ENCODE results near the gene BCOR.

Gene BCOR

GRCh38 chrX:40040686-40041461, 56.9 kb downstream of the BCOR start:
- intact Hi-C loops (cut with micrococcal nuclease) = no loop called here
- Mint-ChIP-seq H3K27ac (no peak overlapping the region), H3K4me1 (ENCODE audit: low read depth) (peaks cover 6% of the 10 kb centered on the region), H3K9me3 (no peaks in the 10 kb centered on the region), H3K36me3 (ENCODE audit: low read depth) (no peaks in the 10 kb centered on the region), H3K4me3 (no peak overlapping the region), H3K27me3 (peaks cover 7% of the 10 kb centered on the region)

DNA sequence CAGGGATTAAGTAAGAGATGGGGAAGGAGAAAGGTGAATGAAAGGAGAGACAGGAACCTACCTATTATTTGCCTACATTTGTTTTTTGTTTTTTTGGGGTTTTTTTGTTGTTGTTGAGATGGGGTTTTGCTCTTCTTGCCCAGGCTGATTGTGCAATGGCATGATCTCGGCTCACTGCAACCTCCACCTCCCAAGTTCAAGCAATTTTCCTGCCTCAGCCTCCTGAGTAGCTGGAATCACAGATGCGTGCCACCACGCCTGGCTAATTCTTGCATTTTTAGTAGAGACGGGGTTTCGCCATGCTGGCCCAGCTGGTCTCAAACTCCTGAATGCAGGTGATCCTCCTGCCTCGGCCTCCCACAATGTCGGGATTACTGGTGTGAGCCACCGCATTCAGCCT, 57.9 kb downstream of the BCOR start:
- Mint-ChIP-seq H3K9me3 (no peaks in the 10 kb centered on the region), H3K36me3 (ENCODE audit: low read depth) (no peaks in the 10 kb centered on the region), H3K27me3 (peaks cover 7% of the 10 kb centered on the region), H3K4me3 (no peak overlapping the region), H3K4me1 (ENCODE audit: low read depth) (peaks cover 6% of the 10 kb centered on the region), H3K27ac (no peak overlapping the region)
- intact Hi-C loops (cut with micrococcal nuclease) = no loop called here

DNA sequence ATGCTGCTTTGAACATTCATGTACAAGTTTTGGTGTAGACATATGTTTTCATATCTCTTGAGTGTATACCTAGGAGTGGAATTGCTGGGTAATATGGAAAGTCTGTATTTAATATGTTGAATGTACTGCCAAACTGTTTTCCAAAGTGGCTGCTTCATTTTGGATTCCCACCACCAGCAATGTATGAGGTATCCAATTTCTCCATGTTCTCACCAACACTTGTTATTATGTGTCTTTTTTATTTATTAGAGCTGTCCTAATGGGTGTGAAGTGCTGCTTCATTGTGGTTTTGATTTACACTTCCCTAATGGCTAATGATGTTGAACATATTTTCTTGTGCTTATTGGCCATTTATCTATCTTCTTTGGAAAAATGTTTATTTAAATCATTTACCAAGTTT, 60.4 kb downstream of the BCOR start:
- no peak overlapping the region for H3K4me3 Mint-ChIP-seq
- H3K4me1 Mint-ChIP-seq (ENCODE audit: low read depth) = peaks cover 6% of the 10 kb centered on the region
- peaks cover 7% of the 10 kb centered on the region for H3K27me3 Mint-ChIP-seq
- H3K27ac Mint-ChIP-seq = no peak overlapping the region
- no peaks in the 10 kb centered on the region for H3K36me3 Mint-ChIP-seq (ENCODE audit: low read depth)
- intact Hi-C loops (cut with micrococcal nuclease) = no loop called here
- H3K9me3 Mint-ChIP-seq = no peaks in the 10 kb centered on the region

GRCh38 chrX:40035726-40036125, 62.0 kb downstream of the BCOR start:
- peaks cover 2% of the 10 kb centered on the region for H3K4me1 Mint-ChIP-seq (ENCODE audit: low read depth)
- no peaks in the 10 kb centered on the region for H3K36me3 Mint-ChIP-seq (ENCODE audit: low read depth)
- intact Hi-C loops (cut with micrococcal nuclease) = no loop called here
- H3K27me3 Mint-ChIP-seq = peaks cover 1% of the 10 kb centered on the region
- no peak overlapping the region for H3K27ac Mint-ChIP-seq
- no peak overlapping the region for H3K4me3 Mint-ChIP-seq
- no peaks in the 10 kb centered on the region for H3K9me3 Mint-ChIP-seq

GRCh38 chrX:40031911-40032310, 65.8 kb downstream of the BCOR start:
- Mint-ChIP-seq H3K36me3 (ENCODE audit: low read depth) (no peaks in the 10 kb centered on the region), H3K9me3 (no peaks in the 10 kb centered on the region), H3K27ac (no peak overlapping the region), H3K27me3 (peaks cover 13% of the 10 kb centered on the region), H3K4me3 (no peak overlapping the region), H3K4me1 (ENCODE audit: low read depth) (no peaks in the 10 kb centered on the region)
- intact Hi-C loops (cut with micrococcal nuclease) = no loop called here

DNA sequence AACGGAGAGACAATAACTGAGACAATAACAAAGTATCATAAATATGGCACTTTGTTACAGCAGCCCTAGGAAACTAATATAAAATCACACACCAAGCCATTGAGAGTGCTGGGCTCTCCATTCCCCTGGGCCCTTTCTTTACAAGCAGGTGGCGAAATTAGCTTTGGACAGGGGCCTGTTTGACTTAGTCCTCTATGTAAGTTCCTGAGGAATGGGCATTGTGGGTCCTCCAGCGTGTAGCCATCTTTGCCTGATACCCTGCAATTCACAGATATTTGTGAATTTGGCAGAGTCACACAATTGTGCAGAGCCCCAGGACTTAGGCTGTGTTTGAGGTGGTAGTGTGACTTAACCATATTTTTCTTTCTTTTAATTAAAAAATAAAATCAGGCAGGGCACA, 67.6 kb downstream of the BCOR start:
- no peaks in the 10 kb centered on the region for H3K4me1 Mint-ChIP-seq (ENCODE audit: low read depth)
- H3K9me3 Mint-ChIP-seq = no peaks in the 10 kb centered on the region
- no peak overlapping the region for H3K27ac Mint-ChIP-seq
- H3K27me3 Mint-ChIP-seq = peaks cover 18% of the 10 kb centered on the region
- H3K4me3 Mint-ChIP-seq = no peak overlapping the region
- intact Hi-C loops (cut with micrococcal nuclease) = no loop called here
- no peaks in the 10 kb centered on the region for H3K36me3 Mint-ChIP-seq (ENCODE audit: low read depth)

GRCh38 chrX:40022421-40022820, 75.3 kb downstream of the BCOR start:
- Mint-ChIP-seq H3K4me1 (ENCODE audit: low read depth) (no peaks in the 10 kb centered on the region), H3K27ac (no peak overlapping the region), H3K9me3 (no peaks in the 10 kb centered on the region), H3K36me3 (ENCODE audit: low read depth) (no peaks in the 10 kb centered on the region), H3K4me3 (no peak overlapping the region), H3K27me3 (peaks cover 5% of the 10 kb centered on the region)
- intact Hi-C loops (cut with micrococcal nuclease) = no loop called here

GRCh38 chrX:40021647-40022046, 76.1 kb downstream of the BCOR start:
- H3K27me3 Mint-ChIP-seq = peaks cover 5% of the 10 kb centered on the region
- H3K27ac Mint-ChIP-seq = no peak overlapping the region
- no peak overlapping the region for H3K4me3 Mint-ChIP-seq
- H3K9me3 Mint-ChIP-seq = no peaks in the 10 kb centered on the region
- no peaks in the 10 kb centered on the region for H3K36me3 Mint-ChIP-seq (ENCODE audit: low read depth)
- intact Hi-C loops (cut with micrococcal nuclease) = no loop called here
- H3K4me1 Mint-ChIP-seq (ENCODE audit: low read depth) = no peaks in the 10 kb centered on the region

DNA sequence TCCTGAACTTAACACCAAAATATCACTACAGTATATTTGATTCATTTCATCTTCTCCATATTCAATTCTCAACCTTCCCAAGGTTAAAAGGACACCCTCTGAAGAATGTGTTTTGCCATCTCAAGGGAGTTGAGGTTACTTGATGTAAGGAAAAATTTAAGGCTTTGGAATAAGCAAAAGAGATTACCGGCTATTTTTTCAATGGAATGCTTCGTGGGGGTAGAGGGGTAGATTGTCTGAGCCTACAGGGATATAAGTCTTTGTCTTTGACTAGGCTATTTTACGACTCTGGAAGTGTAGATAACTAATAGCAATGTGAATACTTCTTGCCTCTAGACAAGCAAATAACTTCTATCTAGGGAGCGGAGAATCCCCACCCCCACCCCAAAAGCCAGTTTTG, 78.2 kb downstream of the BCOR start:
- Mint-ChIP-seq H3K36me3 (ENCODE audit: low read depth) (no peaks in the 10 kb centered on the region), H3K4me1 (ENCODE audit: low read depth) (no peaks in the 10 kb centered on the region), H3K4me3 (no peak overlapping the region), H3K27ac (no peak overlapping the region), H3K27me3 (peaks cover 3% of the 10 kb centered on the region), H3K9me3 (no peaks in the 10 kb centered on the region)
- intact Hi-C loops (cut with micrococcal nuclease) = loop anchor here (10.0 kb wide), 1 partner anchor 75 kb away; the partner anchor contains the start of gene BCOR

- no peak overlapping the region for H3K4me3 Mint-ChIP-seq
- peaks cover 3% of the 10 kb centered on the region for H3K4me1 Mint-ChIP-seq (ENCODE audit: low read depth)
- peaks cover 8% of the 10 kb centered on the region for H3K27me3 Mint-ChIP-seq
- intact Hi-C loops (cut with micrococcal nuclease) = loop anchor here (10.0 kb wide), 1 partner anchor 77 kb away; the partner anchor contains the start of gene BCOR
- H3K36me3 Mint-ChIP-seq (ENCODE audit: low read depth) = no peaks in the 10 kb centered on the region
- H3K9me3 Mint-ChIP-seq = no peaks in the 10 kb centered on the region
- no peak overlapping the region for H3K27ac Mint-ChIP-seq
Observed at GRCh38 chrX:40018041-40018440, 79.7 kb downstream of the BCOR start.

- Mint-ChIP-seq H3K36me3 (ENCODE audit: low read depth) (no peaks in the 10 kb centered on the region), H3K4me1 (ENCODE audit: low read depth) (peaks cover 16% of the 10 kb centered on the region), H3K27me3 (peaks cover 21% of the 10 kb centered on the region), H3K27ac (no peak overlapping the region), H3K4me3 (no peak overlapping the region), H3K9me3 (no peaks in the 10 kb centered on the region)
- intact Hi-C loops (cut with micrococcal nuclease) = loop anchor here (10.0 kb wide), 1 partner anchor 78 kb away; the partner anchor contains the start of gene BCOR
Observed at GRCh38 chrX:40016749-40017148, 81.0 kb downstream of the BCOR start.

DNA sequence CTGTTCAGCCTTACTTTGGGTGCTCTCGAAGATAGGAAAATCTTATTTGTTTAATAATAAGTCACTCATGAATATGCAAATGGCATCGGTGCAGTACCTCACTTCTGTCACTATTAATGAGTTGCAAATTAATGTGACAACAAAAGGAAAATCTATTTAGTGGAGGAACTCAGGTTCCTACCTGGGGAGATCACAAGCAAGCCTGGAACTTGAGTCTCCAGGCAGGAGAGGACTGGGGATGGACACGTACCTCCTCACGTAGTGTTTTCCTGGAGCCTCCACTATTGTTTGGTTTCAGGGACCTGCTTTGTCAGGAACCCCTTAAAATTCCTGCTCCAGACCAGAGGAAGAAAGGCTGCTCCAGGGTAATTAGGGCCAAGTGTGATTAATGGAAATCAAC, 82.1 kb downstream of the BCOR start:
- Mint-ChIP-seq H3K4me3 (no peak overlapping the region), H3K36me3 (ENCODE audit: low read depth) (no peaks in the 10 kb centered on the region), H3K27ac (no peak overlapping the region), H3K9me3 (no peaks in the 10 kb centered on the region), H3K4me1 (ENCODE audit: low read depth) (peaks cover 23% of the 10 kb centered on the region), H3K27me3 (peaks cover 32% of the 10 kb centered on the region)
- intact Hi-C loops (cut with micrococcal nuclease) = loop anchor here (10.0 kb wide), 1 partner anchor 79 kb away; the partner anchor contains the start of gene BCOR

- intact Hi-C loops (cut with micrococcal nuclease) = loop anchor here (10.0 kb wide), 1 partner anchor 81 kb away; the partner anchor contains the start of gene BCOR
- Mint-ChIP-seq H3K4me1 (ENCODE audit: low read depth) (peaks cover 37% of the 10 kb centered on the region), H3K27me3 (peaks cover 49% of the 10 kb centered on the region), H3K9me3 (no peaks in the 10 kb centered on the region), H3K36me3 (ENCODE audit: low read depth) (no peaks in the 10 kb centered on the region), H3K27ac (peak overlapping the region; percentile 68), H3K4me3 (peak overlapping the region; percentile 86)
Observed at GRCh38 chrX:40013266-40014195, 84.2 kb downstream of the BCOR start.

- H3K27ac Mint-ChIP-seq = peak overlapping the region; percentile 68
- peaks cover 56% of the 10 kb centered on the region for H3K27me3 Mint-ChIP-seq
- no peaks in the 10 kb centered on the region for H3K9me3 Mint-ChIP-seq
- H3K4me1 Mint-ChIP-seq (ENCODE audit: low read depth) = peaks cover 41% of the 10 kb centered on the region
- intact Hi-C loops (cut with micrococcal nuclease) = loop anchor here (10.0 kb wide), 1 partner anchor 82 kb away; the partner anchor contains the start of gene BCOR
- H3K36me3 Mint-ChIP-seq (ENCODE audit: low read depth) = no peaks in the 10 kb centered on the region
- H3K4me3 Mint-ChIP-seq = peak overlapping the region; percentile 86
Observed at GRCh38 chrX:40012868-40013265, 84.9 kb downstream of the BCOR start.
